ENCODE data around the gene PTPN7.

DNA sequence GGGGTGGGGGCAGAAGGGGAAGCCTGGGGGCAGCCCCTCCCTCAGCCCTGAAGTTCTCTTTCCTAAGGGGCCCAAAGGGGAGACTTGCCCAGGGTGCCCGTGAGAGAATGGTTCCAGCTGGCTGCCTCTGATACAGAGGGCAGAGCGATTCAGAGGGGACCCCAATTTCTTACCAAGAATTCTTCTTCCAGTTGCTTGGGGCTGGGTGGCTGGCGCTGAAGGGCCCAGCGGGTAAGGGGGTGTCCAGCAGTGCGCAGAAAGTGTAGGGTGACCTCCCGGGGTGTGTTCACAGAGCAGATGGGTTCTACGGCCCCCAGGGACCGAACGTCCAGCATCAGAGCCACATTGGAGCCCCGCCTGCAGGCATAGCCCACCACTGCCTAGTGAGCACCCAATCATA lies 2.5 kb downstream of the PTPN7 start:
- TF ChIP-seq YY1 (IDR thresholded peaks at IDR 0.05; ENCODE audit: insufficient read depth, insufficient read length) (no peak), SUZ12 (IDR thresholded peaks at IDR 0.05; ENCODE audit: extremely low read depth, insufficient read depth, insufficient read length) (no peak)

Data from NT2/D1 (cell line).